SH-SY5Y (cell line): ENCODE measurements around the gene MICAL2.

Experiments used
- GATA2 ChIP-seq: IDR thresholded peaks from 2 replicates; pipeline ENCODE4 v1.6.1; 2011; ENCODE audit warnings: mild to moderate bottlenecking, low read depth, low read length
- GATA3 ChIP-seq: IDR thresholded peaks from 2 replicates; pipeline ENCODE4 v1.6.1; 2011; ENCODE audit warnings: low read depth, mild to moderate bottlenecking, low read length, moderate library complexity

The MICAL2 gene

DNA sequence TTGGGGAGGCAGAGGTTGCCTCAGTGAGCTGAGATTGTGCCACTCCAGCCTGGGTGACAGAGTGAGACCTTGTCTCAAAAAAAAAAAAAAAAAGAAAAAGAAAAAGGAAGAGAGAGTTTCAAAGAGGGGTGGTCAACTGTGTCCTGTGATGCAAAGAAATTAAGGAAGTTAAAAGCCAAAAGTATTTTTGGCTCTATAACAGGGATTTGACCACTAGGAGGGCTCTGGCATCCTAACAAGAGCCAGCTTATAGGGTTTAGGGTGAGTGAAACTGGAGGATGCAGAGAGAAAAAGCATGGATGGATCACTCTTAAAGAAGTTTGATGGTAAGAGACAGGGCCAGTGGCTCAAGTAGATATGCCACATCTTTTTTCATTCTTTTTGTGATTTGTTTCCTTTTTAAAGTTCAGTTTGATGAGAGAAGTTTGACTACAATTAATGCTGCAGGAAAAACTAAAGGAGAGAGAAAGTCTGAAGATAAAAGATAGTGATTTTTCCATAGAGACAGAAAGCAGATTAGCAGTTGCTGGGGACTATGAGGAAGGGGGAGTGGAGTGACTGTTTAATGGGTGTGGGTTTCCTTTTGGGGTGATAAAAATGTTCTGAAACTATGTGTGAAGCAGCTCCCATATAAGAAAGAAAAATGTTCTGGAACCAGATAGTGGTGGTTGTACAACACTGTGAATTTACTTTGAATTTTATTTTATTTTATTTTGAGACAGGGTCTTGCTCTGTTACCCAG is 11.1 kb upstream of the MICAL2 start:
- no peak for TF ChIP-seq GATA2

GRCh38 chr11:12100429-12100828 is 10.0 kb upstream of the MICAL2 start:
- TF ChIP-seq GATA2 (no peak), GATA3 (no peak)

DNA sequence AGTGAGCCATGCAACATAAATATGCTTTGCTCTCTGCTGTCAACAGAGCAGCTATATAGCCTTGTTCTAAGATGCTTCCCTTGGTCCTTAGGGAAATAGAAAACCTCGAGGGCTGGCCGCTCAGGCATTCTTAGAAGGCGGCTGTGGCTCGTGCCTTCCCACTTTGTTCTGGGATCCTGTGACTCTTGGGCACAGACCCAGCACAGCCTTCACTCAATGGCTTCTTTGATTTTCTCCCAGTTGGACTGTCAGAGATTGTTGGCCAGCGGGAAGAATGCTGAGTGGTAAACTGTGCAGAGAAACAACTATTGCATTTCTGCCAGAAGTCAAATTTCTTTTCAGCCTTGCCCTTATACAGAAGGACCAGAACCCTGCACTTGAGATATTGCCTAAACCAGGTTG is 9.5 kb upstream of the MICAL2 start:
- no peak for TF ChIP-seq GATA2
- no peak for TF ChIP-seq GATA3

GRCh38 chr11:12101318-12101717 is 9.1 kb upstream of the MICAL2 start:
- TF ChIP-seq GATA3 (no peak), GATA2 (no peak)

DNA sequence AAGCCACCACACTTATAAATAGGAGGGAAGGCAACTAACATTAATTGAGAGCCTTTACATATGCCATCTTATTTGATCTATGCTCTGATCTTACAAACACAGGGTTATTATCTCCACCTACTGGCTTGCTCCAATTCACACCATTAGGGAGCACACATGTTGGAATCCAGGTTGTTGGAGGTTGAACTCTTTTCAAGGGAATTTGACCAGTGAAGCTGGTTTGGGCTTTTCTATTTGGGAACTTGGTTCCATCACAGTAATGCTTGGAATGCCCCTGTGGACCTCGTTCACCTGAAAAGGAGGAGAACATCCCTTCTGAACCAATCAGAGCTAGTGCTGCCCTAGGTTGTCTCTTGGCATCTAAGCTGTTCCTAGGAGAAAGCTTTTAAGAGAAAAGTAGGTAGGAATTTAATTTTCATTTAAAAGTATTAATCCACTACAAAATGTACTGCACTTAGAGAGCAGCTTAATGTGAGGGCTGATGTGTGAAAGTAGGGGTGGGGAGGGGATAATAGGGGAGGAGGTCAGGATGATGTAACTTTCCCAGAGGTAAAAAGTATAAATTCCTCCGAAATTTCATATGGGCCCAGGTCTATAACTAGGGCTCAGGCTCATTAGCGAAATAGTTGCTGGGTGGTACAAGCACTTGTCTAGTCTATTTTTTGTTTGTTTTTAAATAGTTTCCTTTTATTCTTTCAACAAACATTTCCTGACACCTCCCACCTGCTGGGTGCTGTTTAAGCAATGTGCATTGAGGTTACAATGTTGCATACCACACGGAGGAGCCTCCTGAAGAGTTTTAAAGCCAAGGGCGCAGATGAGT is 7.6 kb upstream of the MICAL2 start:
- no peak for TF ChIP-seq GATA2
- no peak for TF ChIP-seq GATA3

- no peak for TF ChIP-seq GATA2
- TF ChIP-seq GATA3, result no peak
Observed at GRCh38 chr11:12103411-12104225, 6.8 kb upstream of the MICAL2 start.

DNA sequence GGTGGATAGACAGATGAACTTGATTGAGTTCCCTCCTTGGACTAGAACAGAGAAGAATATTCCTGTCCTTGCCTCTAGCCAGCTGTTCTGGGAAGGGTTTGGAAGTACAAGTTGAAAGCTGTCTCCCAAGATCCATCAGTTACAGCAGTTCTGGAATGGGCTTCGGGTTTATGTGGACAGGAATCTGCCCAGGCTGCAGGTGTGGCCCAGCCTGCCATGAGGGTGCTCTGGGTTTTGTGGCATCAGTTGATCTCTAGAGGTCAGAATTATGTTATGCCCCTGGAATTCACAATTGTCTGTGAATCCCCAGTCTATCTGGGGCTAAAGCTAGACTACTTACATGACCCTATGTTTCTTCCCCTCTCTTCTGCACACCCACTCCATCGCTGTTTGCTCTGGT is 4.9 kb upstream of the MICAL2 start:
- TF ChIP-seq GATA2 (no peak), GATA3 (no peak)

GRCh38 chr11:12106101-12106500 is 4.3 kb upstream of the MICAL2 start:
- TF ChIP-seq GATA2, result no peak
- no peak for TF ChIP-seq GATA3

DNA sequence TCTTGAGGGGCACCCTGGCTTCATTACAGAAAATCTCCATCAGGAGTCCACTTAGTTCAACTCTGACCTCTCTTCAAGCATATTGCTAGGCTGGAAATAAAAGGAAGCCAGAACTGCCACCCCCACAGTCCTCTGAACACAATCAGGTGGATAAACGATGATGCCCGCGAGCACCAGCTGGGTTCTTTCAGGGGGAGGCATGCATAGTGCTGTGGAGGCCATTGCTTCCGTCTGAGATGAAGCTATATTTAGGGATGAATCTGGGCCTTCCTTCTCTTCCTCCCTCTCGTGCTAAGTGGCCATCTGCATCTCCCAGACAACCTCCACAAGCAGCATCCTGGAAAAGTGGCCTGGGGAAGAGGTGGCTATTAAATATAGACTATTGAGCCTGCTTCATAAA is 3.9 kb upstream of the MICAL2 start:
- TF ChIP-seq GATA3, result no peak
- no peak for TF ChIP-seq GATA2

- TF ChIP-seq GATA3, result no peak
- no peak for TF ChIP-seq GATA2
Observed at GRCh38 chr11:12108875-12109453, 1.4 kb upstream of the MICAL2 start.

DNA sequence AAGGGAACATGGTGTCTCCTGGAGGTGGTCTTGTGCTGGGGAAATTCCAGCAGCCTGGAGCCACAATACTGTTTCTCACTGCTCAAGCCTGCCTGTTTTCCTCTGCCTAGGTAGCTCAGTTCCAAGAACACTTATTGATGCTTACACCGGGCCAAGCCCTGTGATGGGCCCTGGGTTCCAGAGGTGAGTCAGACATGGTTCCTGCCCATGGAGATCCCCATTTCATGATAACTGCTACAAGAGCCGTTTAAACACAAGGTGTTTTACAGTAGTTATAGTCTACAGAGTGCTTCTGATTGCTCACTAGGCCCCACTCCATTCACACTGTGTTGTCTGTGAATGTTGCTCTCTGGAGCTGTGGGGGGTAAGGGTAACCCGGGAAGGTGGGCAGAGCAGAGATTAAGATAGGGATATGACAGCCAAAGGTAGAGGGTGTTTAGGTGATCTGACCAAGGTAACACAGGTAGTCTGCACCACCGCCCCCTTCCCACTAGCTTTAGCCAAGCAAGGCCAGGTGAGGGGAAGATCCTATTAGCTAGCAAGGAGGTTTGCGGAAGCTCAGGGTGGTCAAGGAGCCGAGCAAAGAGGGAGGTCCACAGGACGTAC is 696 bp upstream of the MICAL2 start:
- TF ChIP-seq GATA2, result no peak
- TF ChIP-seq GATA3, result no peak

DNA sequence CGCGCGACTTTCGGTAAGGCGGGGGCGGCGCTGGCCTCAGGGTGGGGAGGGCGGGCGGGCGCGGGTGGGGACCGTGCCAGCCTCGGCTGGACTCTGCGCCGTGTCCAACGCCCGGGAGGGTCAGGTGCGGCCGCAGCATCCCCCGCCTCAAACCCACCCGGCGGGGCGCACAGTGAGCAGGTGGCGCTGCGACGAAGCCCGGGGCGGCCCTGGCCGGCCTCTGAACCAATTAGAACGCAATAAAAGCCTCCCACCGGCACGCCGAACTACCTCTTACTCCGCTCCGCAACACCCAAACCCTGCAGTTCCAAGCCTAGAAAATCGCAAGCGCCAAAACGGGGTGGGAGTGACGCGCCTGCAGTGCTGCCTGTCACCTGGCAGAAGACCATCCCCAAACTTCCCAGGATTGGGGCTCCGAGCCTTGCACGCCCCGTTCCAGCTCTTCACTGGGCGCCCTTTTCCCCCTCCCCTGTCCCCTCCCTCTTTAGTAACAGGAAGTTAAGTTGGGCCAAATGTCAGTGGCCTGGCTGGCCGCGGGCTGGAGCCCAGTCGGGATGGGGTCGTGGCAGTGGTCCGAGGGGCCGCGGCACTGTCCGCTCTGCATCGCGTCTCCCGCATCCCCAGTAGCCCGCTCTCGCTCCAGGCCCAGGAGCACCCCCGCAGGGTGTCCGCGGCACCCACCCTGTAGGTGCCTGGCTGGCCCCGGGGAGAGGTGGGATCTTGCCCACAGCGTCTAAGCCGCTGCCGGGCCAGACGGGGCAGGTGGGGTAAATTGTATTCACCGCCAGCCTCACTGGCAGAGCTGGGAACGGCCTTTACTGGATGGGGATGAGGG is 541 bp downstream of the MICAL2 start:
- TF ChIP-seq GATA2 (no peak), GATA3 (no peak)

DNA sequence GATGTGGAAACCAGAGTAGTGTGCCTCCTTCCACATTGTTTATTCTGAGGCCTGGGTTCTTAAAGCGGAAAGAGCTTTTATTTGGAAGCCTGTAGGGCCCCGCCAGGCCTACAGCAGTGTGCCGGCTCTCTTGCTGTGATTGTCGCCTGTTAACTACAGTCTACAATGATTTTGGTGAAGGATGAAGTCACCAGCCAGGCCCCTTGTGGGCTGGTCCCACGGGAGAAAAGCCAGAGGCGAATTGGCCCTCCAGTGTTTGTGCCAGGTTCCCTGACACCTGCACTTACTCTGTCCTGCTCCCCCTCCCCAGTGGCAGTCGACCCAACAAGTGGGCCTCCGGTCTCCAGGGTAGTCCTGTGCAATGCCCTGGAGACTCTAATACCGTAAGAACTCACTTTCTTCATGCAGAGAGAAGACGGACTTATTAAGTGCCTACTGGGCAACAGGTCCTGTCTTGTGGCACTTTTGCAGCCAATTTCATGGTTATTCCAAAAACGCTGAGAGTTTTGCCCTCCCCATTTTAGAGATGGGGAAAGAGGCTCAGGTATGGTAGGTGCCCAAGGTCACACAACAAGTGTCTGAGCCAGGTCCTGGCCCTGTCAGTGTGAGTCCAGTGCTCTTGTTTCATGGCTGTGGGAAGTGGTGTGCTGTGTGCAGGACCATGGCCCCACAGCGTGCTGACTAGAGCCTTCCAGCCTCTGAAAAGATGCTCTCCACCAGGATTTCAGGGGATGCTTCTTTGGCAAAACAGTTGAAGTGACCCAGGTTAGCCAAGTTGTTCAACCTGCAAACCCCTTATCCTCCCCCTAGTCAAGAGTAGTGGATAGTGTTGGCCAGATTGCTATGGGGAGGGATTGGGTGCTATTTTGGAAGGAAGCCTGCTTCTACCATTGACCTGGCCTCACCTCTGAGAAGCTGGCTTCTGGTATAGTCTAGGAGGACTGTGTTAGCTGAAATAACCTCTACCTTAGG is 1.4 kb downstream of the MICAL2 start:
- no peak for TF ChIP-seq GATA2
